GM12878 (cell line): ENCODE results near the gene POU3F2. TPM values are rescaled to one million over a fixed set of nuclear protein-coding genes. Genes with fewer than 3 reads are reported as not detected.

Experiments
- ATAC-seq: fragments of 200-7000 bp; cut with Tn5 transposase; 3 replicates; pipeline ENCODE4 v1.9.1; 2020; ENCODE audit warnings: mild to moderate bottlenecking, moderate library complexity
- BruUV-seq: library from RNA; stranded (reverse); fragments of 400-500 nt; replicated peaks from 2 replicates; lab custom pipeline; 2021; lab: Mats Ljungman, UMichigan
- CTCF ChIA-PET: fragments of 300-600 bp; sonication (Branson Sonifier 250); formaldehyde crosslinking; extraction: SDS; loops from one replicate; lab custom pipeline; 2021; ENCODE audit warnings: inconsistent platforms; lab: Yijun Ruan, JAX
- POLR2A ChIA-PET: fragments of 350-600 bp; formaldehyde crosslinking; extraction: SDS; loops from one replicate; lab custom pipeline; 2021; ENCODE audit warnings: inconsistent platforms; lab: Charles Lee
- RAD21 ChIA-PET: fragments of 300-600 bp; sonication (Branson Sonifier 250); formaldehyde crosslinking; loops from one replicate; lab custom pipeline; 2023; ENCODE audit warnings: antibody characterized with exemption; ENCODE audit not compliant: unreplicated experiment; lab: Charles Lee
- SMC1A ChIA-PET: fragments of 300-600 bp; sonication (Branson Sonifier 250); formaldehyde crosslinking; loops from one replicate; lab custom pipeline; 2023; ENCODE audit not compliant: unreplicated experiment, uncharacterized antibody; lab: Charles Lee
- DNase-seq: peaks from one replicate; pipeline ENCODE4 v3.0.0-alpha.2; 2011; ENCODE audit warnings: low read depth, low spot score
- FAIRE-seq: peaks from 3 replicates; lab custom pipeline; 2011; peaks lifted over from hg19 to GRCh38; lab: Jason Lieb, UNC
- H2AFZ ChIP-seq: 2 replicates; pipeline ENCODE4 v1.6.0; 2011; ENCODE audit warnings: low read depth, low read length, control low read depth; ENCODE audit not compliant: control insufficient read depth
- H3K27ac ChIP-seq: 2 replicates; pipeline ENCODE4 v1.5.1; 2011; ENCODE audit warnings: control low read depth; ENCODE audit not compliant: control insufficient read depth, insufficient read depth
- H3K27me3 ChIP-seq, 2 experiments: replicated peaks in 1 of 2; 2 replicates each; pipeline versions ENCODE4 v1.6.0 to v1.6.1; 2011; ENCODE audit warnings: low read length in 1 of 2; ENCODE audit not compliant: control insufficient read depth in 2 of 2, insufficient read depth in 2 of 2
- H3K36me3 ChIP-seq, 2 experiments: 2 replicates each; pipeline ENCODE4 v1.5.1; 2011; ENCODE audit warnings: low read length in 1 of 2; ENCODE audit not compliant: control insufficient read depth in 2 of 2, insufficient read depth in 2 of 2
- H3K4me1 ChIP-seq: 2 replicates; pipeline ENCODE4 v1.6.1; 2011; ENCODE audit warnings: mild to moderate bottlenecking, low read length, moderate library complexity, mixed read lengths; ENCODE audit not compliant: control insufficient read depth, insufficient read depth
- H3K4me2 ChIP-seq: 2 replicates; pipeline ENCODE4 v1.6.0; 2011; ENCODE audit warnings: control low read depth; ENCODE audit not compliant: control insufficient read depth, insufficient read depth
- H3K4me3 ChIP-seq: fragments of 200-600 bp; sonication (generic); 2 replicates; pipeline ENCODE4 v1.5.1; 2016
- H3K79me2 ChIP-seq: 2 replicates; pipeline ENCODE4 v1.6.0; 2011; ENCODE audit warnings: low read length; ENCODE audit not compliant: control insufficient read depth, insufficient read depth
- H3K9ac ChIP-seq: 2 replicates; pipeline ENCODE4 v1.8.0; 2011; ENCODE audit warnings: low read length, control low read depth, mixed read lengths; ENCODE audit not compliant: control insufficient read depth, insufficient read depth
- H3K9me3 ChIP-seq: replicated peaks from 3 replicates; pipeline ENCODE4 v1.5.1; 2011; ENCODE audit warnings: mild to moderate bottlenecking, low read length; ENCODE audit not compliant: control insufficient read depth, insufficient read depth
- H4K20me1 ChIP-seq: 2 replicates; pipeline ENCODE4 v1.6.0; 2011; ENCODE audit not compliant: control insufficient read depth, insufficient read depth
- CHD2 ChIP-seq: IDR thresholded peaks from 2 replicates; pipeline ENCODE4 v1.6.1; 2011; ENCODE audit warnings: low read depth, low read length, improper control_type of control experiment, borderline replicate concordance
- CREB1 ChIP-seq: IDR thresholded peaks from 2 replicates; pipeline ENCODE4 v1.6.1; 2012; ENCODE audit warnings: low read depth, mild to moderate bottlenecking, inconsistent platforms
- NFXL1 ChIP-seq: fragments of 450-650 bp; IDR thresholded peaks from 2 replicates; pipeline ENCODE4 v1.6.1; 2017; ENCODE audit warnings: antibody characterized with exemption, mild to moderate bottlenecking, borderline replicate concordance
- SMAD5 ChIP-seq: IDR thresholded peaks from 2 replicates; pipeline ENCODE4 v1.6.1; 2016; ENCODE audit warnings: antibody characterized with exemption, low read depth
- SREBF1 ChIP-seq: IDR thresholded peaks from 2 replicates; pipeline ENCODE4 v1.6.1; 2012; ENCODE audit warnings: mild to moderate bottlenecking, low read length
- TARDBP ChIP-seq: IDR thresholded peaks from 2 replicates; pipeline ENCODE4 v1.6.1; 2016; ENCODE audit warnings: borderline replicate concordance
- TCF7 ChIP-seq: IDR thresholded peaks from 2 replicates; pipeline ENCODE4 v1.6.1; 2014; ENCODE audit warnings: antibody characterized with exemption, borderline replicate concordance
- USF1 ChIP-seq: IDR thresholded peaks from 2 replicates; pipeline ENCODE4 v1.6.1; 2011; ENCODE audit warnings: borderline replicate concordance, low read depth, mild to moderate bottlenecking, moderate library complexity, mixed read lengths, low read length; ENCODE audit not compliant: insufficient read depth; ENCODE audit errors: extremely low read length
- ZNF622 ChIP-seq: fragments of 450-650 bp; IDR thresholded peaks from 2 replicates; pipeline ENCODE4 v1.6.1; 2017; ENCODE audit warnings: mild to moderate bottlenecking, inconsistent platforms
- WGBS: methylation state at CpG from one replicate; pipeline ENCODE4 v1.1.6; 2016; ENCODE audit warnings: low lambda C conversion rate; ENCODE audit not compliant: insufficient replicate concordance, insufficient coverage; ENCODE audit errors: missing lambda C conversion rate; 5-methylcytosine and 5-hydroxymethylcytosine counted together
- in situ Hi-C: fragments of 300-500 bp; cut with MboI; formaldehyde crosslinking; loops from 9 replicates; pipeline ENCODE4 v1.14.3; 2018; ENCODE audit warnings: mixed read lengths
- intact Hi-C: fragments of 100-400 bp; cut with micrococcal nuclease; formaldehyde crosslinking; loops from one replicate; pipeline ENCODE4 v1.14.2; 2022; ENCODE audit not compliant: unreplicated experiment
- polyA plus RNA-seq, 11 experiments: library from polyadenylated mRNA; depleted of rRNA in 4 of 11; unstranded in 6 of 11; stranded (reverse) in 5 of 11; fragments of >200 nt; fragmentation: Nextera tagmentation in 4 of 11; fragmentation: Illumina TruSeq in 1 of 11; extraction: Ambion mirVana in 4 of 11; extraction: Trizol in 1 of 11; gene quantifications; 1 replicate in 1 of 11; 2 replicates in 10 of 11; pipeline versions ENCODE4 v1.2.1 to v1.2.3, GENCODE V29; 2011 to 2016; ENCODE audit warnings: inconsistent platforms in 2 of 11, missing spikeins in 2 of 11, low read depth in 1 of 11
- total RNA-seq, 4 experiments: library from RNA; depleted of rRNA in 3 of 4; stranded (reverse); fragments of >200 nt in 3 of 4; fragmentation: Illumina TruSeq in 1 of 4; extraction: Trizol in 1 of 4; gene quantifications; 2 replicates each; pipeline versions ENCODE4 v1.2.1 to v1.2.3, GENCODE V29; 2013 to 2021
- TF ChIP-seq, protein P1 (sequence below): fragments of 150-350 bp; IDR thresholded peaks from 2 replicates; pipeline ENCODE4 v1.6.1; 2014; ENCODE audit warnings: mild to moderate bottlenecking, low read depth, low read length

Gene POU3F2
- total and polyA plus RNA-seq, 10 of the 15 experiments (the other 5 are each of a cell fraction or from before 2014, with no cell fraction given): not detected

DNA sequence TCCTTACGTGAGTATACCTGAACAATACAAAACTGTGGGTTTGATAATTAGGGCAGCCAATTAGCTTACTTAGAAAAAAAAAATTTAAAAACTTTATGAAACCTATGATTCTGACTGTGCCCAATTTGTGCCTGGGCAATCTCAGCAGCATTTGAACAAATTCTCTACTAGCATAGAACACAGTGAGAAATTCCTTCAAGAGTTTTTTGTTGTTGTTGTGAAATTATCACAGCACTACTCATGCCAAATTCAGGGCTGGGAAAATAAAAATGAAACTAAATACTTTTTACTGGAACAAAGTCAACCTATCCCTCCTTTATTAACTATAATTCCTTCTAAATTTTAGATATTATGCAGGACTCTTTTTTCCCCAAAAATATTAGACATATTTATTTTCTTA, 42.9 kb downstream of the POU3F2 start:
- H3K79me2 ChIP-seq: no peaks in the 10 kb centered on the region
- ATAC-seq (no peak), FAIRE-seq (no peak), DNase-seq (no peak)
- POLR2A ChIA-PET: no interaction called here
- CTCF ChIA-PET: no interaction called here
- H2AFZ ChIP-seq: no peak overlapping the region
- H3K27ac ChIP-seq: no peak overlapping the region
- peaks cover 0 to 3% of the 10 kb centered on the region in 2 experiments; a peak in 2 of 4 replicates for H3K36me3 ChIP-seq
- no peaks in the 10 kb centered on the region for H3K27me3 ChIP-seq
- SMC1A ChIA-PET: no interaction called here
- no peak overlapping the region for H3K9ac ChIP-seq
- TF ChIP-seq USF1 (no peak), TCF7 (no peak), SMAD5 (no peak), ZNF622 (no peak), CHD2 (no peak), NFXL1 (no peak), TARDBP (no peak), CREB1 (no peak), SREBF1 (no peak)
- TF ChIP-seq, protein P1, sequence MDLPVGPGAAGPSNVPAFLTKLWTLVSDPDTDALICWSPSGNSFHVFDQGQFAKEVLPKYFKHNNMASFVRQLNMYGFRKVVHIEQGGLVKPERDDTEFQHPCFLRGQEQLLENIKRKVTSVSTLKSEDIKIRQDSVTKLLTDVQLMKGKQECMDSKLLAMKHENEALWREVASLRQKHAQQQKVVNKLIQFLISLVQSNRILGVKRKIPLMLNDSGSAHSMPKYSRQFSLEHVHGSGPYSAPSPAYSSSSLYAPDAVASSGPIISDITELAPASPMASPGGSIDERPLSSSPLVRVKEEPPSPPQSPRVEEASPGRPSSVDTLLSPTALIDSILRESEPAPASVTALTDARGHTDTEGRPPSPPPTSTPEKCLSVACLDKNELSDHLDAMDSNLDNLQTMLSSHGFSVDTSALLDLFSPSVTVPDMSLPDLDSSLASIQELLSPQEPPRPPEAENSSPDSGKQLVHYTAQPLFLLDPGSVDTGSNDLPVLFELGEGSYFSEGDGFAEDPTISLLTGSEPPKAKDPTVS: no peak
- H3K4me1 ChIP-seq: no peaks in the 10 kb centered on the region; the same call in 1 of the 2 replicates
- H3K4me2 ChIP-seq: no peak overlapping the region
- no peaks in the 10 kb centered on the region for H4K20me1 ChIP-seq
- no peaks in the 10 kb centered on the region for H3K9me3 ChIP-seq
- RAD21 ChIA-PET: no interaction called here
- intact Hi-C loops (no loop called here), in situ Hi-C loops (no loop called here)
- no peak overlapping the region for H3K4me3 ChIP-seq
- no TSS peak for BruUV-seq
- WGBS: 0% methylated on average over 1 of the region's 1 CpG
